Liver (tissue), 9 donors: Measurements from ENCODE around the gene PSPC1. TPM values are rescaled to one million over a fixed set of nuclear protein-coding genes. Genes with fewer than 3 reads are reported as not detected.

Source experiments
- DNase-seq: peaks from one replicate; pipeline ENCODE4 v3.0.0-alpha.2; 2017; ENCODE audit warnings: low spot score
- H3K27ac ChIP-seq, 2 donors: one replicate each; pipeline ENCODE4 v1.7.0; 2013; ENCODE audit warnings: inconsistent platforms in 2 of 2, low read length in 2 of 2, control low read depth in 1 of 2, low read depth in 1 of 2, mild to moderate bottlenecking in 1 of 2
- H3K27me3 ChIP-seq, 4 donors: one replicate each; pipeline versions ENCODE4 v1.6.1 to v1.7.0; 2013; ENCODE audit warnings: low read length in 3 of 4, inconsistent platforms in 1 of 4, mild to moderate bottlenecking in 1 of 4, moderate library complexity in 1 of 4; ENCODE audit not compliant: control insufficient read depth in 4 of 4, insufficient read depth in 4 of 4
- H3K36me3 ChIP-seq, 4 donors: one replicate each; pipeline versions ENCODE4 v1.6.1 to v1.7.0; 2013; ENCODE audit warnings: low read length in 3 of 4, mild to moderate bottlenecking in 3 of 4, low read depth in 1 of 4, moderate library complexity in 1 of 4; ENCODE audit not compliant: control insufficient read depth in 4 of 4, insufficient read depth in 3 of 4
- H3K4me1 ChIP-seq, 4 donors: one replicate each; pipeline versions ENCODE4 v1.6.1 to v1.7.0; 2013; ENCODE audit warnings: low read length in 3 of 4, mild to moderate bottlenecking in 3 of 4, moderate library complexity in 1 of 4; ENCODE audit not compliant: control insufficient read depth in 4 of 4, insufficient read depth in 4 of 4
- H3K4me3 ChIP-seq, 3 donors: one replicate each; pipeline versions ENCODE4 v1.6.1 to v1.7.0; 2013; ENCODE audit warnings: low read length in 3 of 3, control low read depth in 1 of 3, low read depth in 1 of 3, mild to moderate bottlenecking in 1 of 3
- H3K9ac ChIP-seq, 2 donors: one replicate each; pipeline ENCODE4 v1.7.0; 2013; ENCODE audit warnings: low read length in 2 of 2, mild to moderate bottlenecking in 2 of 2, moderate library complexity in 2 of 2, control low read depth in 1 of 2, low read depth in 1 of 2
- H3K9me3 ChIP-seq, 4 donors: one replicate each; pipeline versions ENCODE4 v1.6.1 to v1.7.0; 2013; ENCODE audit warnings: low read length in 3 of 4; ENCODE audit not compliant: control insufficient read depth in 4 of 4
- EGR1 ChIP-seq, 2 donors: IDR thresholded peaks; 2 replicates each; pipeline ENCODE4 v1.6.1; 2016 to 2018; ENCODE audit warnings: antibody characterized with exemption in 2 of 2, low read depth in 2 of 2
- FOXA1 ChIP-seq: IDR thresholded peaks from 2 replicates; pipeline ENCODE4 v1.6.1; 2016; ENCODE audit warnings: antibody characterized with exemption
- FOXA2 ChIP-seq: IDR thresholded peaks from 2 replicates; pipeline ENCODE4 v1.6.1; 2016; ENCODE audit warnings: antibody characterized with exemption
- GABPA ChIP-seq, 2 donors: IDR thresholded peaks in 1 of 2; conservative IDR thresholded peaks in 1 of 2; 2 replicates each; pipeline ENCODE4 v1.6.1; 2016; ENCODE audit warnings: antibody characterized with exemption in 2 of 2, mild to moderate bottlenecking in 1 of 2, moderate library complexity in 1 of 2
- HNF4A ChIP-seq, 2 donors: conservative IDR thresholded peaks; 2 replicates each; pipeline ENCODE4 v1.6.1; 2016; ENCODE audit warnings: antibody characterized with exemption in 2 of 2, mild to moderate bottlenecking in 2 of 2
- HNF4G ChIP-seq: IDR thresholded peaks from 2 replicates; pipeline ENCODE4 v1.6.1; 2016; ENCODE audit warnings: antibody characterized with exemption
- RAD21 ChIP-seq, 2 donors: IDR thresholded peaks; 2 replicates each; pipeline ENCODE4 v1.6.1; 2016; ENCODE audit warnings: antibody characterized with exemption in 2 of 2, mild to moderate bottlenecking in 2 of 2
- RXRA ChIP-seq, 2 donors: IDR thresholded peaks; 2 replicates each; pipeline ENCODE4 v1.6.1; 2017 to 2018; ENCODE audit warnings: antibody characterized with exemption in 2 of 2, mild to moderate bottlenecking in 1 of 2
- SP1 ChIP-seq: IDR thresholded peaks from 2 replicates; pipeline ENCODE4 v1.6.1; 2018; ENCODE audit warnings: antibody characterized with exemption, mild to moderate bottlenecking
- TAF1 ChIP-seq: conservative IDR thresholded peaks from 2 replicates; pipeline ENCODE4 v1.6.1; 2016; ENCODE audit warnings: antibody characterized with exemption, mild to moderate bottlenecking
- WGBS: extraction: QIAGEN DNeasy Blood & Tissue Kit; methylation state at CpG from one replicate; pipeline ENCODE4 v1.1.7; 2013; 5-methylcytosine and 5-hydroxymethylcytosine counted together
- polyA plus RNA-seq, 2 donors: library from polyadenylated mRNA; stranded (reverse) in 1 of 2; unstranded in 1 of 2; fragments of 200-250 nt in 1 of 2; fragments of >200 nt in 1 of 2; fragmentation: Nextera tagmentation in 1 of 2; extraction: Ambion mirVana in 1 of 2; gene quantifications; one replicate each; pipeline versions ENCODE4 v1.2.1 to v1.2.3, GENCODE V29; 2013 to 2015
- total RNA-seq, 2 donors: library from RNA; depleted of rRNA; stranded (reverse); fragments of >200 nt; gene quantifications; one replicate each; pipeline ENCODE4 v1.2.3, GENCODE V29; 2014
- TF ChIP-seq, protein P1 (sequence below): IDR thresholded peaks from 2 replicates; pipeline ENCODE4 v1.6.1; 2016; ENCODE audit warnings: antibody characterized with exemption, mild to moderate bottlenecking
- TF ChIP-seq, protein P2 (sequence below): IDR thresholded peaks from 2 replicates; pipeline ENCODE4 v1.6.1; 2016; ENCODE audit warnings: antibody characterized with exemption
- donor health status: healthy.
- donor health status: healthy.
- donor health status: healthy.
- donor health status: healthy.
- donor health status: healthy.

The PSPC1 gene
- total and polyA plus RNA-seq, 4 donors, result 7.8 to 38.2 (median 20.1) TPM

DNA sequence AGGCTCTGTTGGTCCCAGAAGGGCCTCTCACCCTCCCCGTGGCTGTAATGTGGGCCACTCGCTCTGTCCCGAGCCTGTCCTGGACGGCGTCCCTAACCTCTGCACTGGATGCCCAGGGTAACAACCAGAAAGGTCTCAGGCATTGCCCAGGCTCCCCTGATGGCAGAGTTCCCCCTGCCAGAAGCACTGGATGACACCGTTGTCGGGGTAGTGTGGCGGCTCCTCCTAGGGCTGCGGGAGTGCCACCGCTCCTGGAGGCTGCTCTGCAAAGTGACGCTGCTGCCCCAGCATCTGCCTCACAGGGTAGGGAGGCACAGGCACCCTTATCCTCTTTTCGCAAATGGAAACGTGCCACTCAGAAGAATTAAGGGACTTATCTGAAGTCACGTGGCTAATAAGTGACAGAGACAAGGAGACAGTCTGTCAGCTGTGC lies 117.3 kb downstream of the PSPC1 start:
- no peak for DNase-seq
- TF ChIP-seq EGR1 (IDR thresholded peaks at IDR 0.05; ENCODE audit: low read depth in 2 of 2) (no peak), FOXA2 (no peak)
- no peaks in the 10 kb centered on the region for H3K27me3 ChIP-seq
- H3K9ac ChIP-seq, result no peak overlapping the region
- no peaks in the 10 kb centered on the region for H3K4me1 ChIP-seq
- no peaks in the 10 kb centered on the region for H3K9me3 ChIP-seq
- peaks cover 23 to 76% (median 59%) of the 10 kb centered on the region in 4 donors for H3K36me3 ChIP-seq
- 90% methylated on average over 14 of the region's 14 CpGs for WGBS
- H3K27ac ChIP-seq, result no peak overlapping the region
- no peak overlapping the region for H3K4me3 ChIP-seq

DNA sequence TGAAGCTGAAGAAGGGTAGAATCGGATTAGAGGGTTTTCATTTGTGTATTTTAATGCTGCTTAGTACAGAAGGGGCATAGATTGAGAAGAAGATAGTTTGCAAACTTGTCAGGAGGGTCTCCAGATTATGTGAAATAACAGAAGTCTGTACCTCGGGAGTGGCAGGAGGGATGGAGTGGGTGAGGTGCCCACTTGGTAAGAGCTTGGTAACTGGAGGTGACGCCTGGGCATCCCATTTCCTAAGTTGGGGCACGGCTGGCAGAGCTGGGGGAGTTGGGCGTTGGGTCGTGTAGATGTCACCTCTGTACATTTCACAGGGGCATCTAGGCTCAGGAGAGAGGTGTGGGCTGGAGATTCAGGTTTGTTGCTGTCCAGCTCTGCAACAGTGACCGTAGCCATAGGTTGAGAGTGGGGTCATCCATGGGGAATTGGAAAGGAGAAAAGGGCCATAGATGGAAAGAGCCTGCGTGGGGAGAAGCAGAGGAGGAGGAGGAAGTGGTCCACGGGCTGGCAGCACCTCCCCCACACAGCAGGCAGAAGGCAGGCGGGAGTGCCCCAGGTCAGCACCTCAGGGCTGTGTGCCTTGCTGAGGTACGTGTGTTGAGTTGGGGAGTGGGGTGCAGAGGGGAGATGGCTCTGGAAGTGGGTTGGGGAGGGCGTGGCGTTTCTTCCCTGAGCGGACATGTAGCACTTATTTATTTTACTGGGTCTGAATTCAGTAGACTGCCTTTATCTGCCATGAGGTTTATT lies 118.1 kb downstream of the PSPC1 start:
- DNase-seq, result no peak
- no peaks in the 10 kb centered on the region for H3K4me1 ChIP-seq
- peaks cover 21 to 72% (median 54%) of the 10 kb centered on the region in 4 donors for H3K36me3 ChIP-seq
- no peaks in the 10 kb centered on the region for H3K9me3 ChIP-seq
- no peak overlapping the region for H3K27ac ChIP-seq
- no peak for TF ChIP-seq HNF4G
- TF ChIP-seq EGR1 (IDR thresholded peaks at IDR 0.05; ENCODE audit: low read depth in 2 of 2), result no peak
- no peak for TF ChIP-seq TAF1
- TF ChIP-seq SP1, result no peak
- TF ChIP-seq, protein P1, sequence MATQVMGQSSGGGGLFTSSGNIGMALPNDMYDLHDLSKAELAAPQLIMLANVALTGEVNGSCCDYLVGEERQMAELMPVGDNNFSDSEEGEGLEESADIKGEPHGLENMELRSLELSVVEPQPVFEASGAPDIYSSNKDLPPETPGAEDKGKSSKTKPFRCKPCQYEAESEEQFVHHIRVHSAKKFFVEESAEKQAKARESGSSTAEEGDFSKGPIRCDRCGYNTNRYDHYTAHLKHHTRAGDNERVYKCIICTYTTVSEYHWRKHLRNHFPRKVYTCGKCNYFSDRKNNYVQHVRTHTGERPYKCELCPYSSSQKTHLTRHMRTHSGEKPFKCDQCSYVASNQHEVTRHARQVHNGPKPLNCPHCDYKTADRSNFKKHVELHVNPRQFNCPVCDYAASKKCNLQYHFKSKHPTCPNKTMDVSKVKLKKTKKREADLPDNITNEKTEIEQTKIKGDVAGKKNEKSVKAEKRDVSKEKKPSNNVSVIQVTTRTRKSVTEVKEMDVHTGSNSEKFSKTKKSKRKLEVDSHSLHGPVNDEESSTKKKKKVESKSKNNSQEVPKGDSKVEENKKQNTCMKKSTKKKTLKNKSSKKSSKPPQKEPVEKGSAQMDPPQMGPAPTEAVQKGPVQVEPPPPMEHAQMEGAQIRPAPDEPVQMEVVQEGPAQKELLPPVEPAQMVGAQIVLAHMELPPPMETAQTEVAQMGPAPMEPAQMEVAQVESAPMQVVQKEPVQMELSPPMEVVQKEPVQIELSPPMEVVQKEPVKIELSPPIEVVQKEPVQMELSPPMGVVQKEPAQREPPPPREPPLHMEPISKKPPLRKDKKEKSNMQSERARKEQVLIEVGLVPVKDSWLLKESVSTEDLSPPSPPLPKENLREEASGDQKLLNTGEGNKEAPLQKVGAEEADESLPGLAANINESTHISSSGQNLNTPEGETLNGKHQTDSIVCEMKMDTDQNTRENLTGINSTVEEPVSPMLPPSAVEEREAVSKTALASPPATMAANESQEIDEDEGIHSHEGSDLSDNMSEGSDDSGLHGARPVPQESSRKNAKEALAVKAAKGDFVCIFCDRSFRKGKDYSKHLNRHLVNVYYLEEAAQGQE, result no peak
- TF ChIP-seq HNF4A (conservative IDR thresholded peaks at IDR 0.05), result no peak
- TF ChIP-seq RXRA (IDR thresholded peaks at IDR 0.05), result no peak
- no peak for TF ChIP-seq GABPA (IDR thresholded peaks at IDR 0.05 in 1 of 2, conservative IDR thresholded peaks at IDR 0.05 in 1 of 2)
- TF ChIP-seq, protein P2, sequence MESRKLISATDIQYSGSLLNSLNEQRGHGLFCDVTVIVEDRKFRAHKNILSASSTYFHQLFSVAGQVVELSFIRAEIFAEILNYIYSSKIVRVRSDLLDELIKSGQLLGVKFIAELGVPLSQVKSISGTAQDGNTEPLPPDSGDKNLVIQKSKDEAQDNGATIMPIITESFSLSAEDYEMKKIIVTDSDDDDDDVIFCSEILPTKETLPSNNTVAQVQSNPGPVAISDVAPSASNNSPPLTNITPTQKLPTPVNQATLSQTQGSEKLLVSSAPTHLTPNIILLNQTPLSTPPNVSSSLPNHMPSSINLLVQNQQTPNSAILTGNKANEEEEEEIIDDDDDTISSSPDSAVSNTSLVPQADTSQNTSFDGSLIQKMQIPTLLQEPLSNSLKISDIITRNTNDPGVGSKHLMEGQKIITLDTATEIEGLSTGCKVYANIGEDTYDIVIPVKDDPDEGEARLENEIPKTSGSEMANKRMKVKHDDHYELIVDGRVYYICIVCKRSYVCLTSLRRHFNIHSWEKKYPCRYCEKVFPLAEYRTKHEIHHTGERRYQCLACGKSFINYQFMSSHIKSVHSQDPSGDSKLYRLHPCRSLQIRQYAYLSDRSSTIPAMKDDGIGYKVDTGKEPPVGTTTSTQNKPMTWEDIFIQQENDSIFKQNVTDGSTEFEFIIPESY, result no peak
- H3K27me3 ChIP-seq, result no peaks in the 10 kb centered on the region
- WGBS, result 90% methylated on average over 14 of the region's 14 CpGs
- H3K4me3 ChIP-seq, result no peak overlapping the region
- H3K9ac ChIP-seq, result no peak overlapping the region

DNA sequence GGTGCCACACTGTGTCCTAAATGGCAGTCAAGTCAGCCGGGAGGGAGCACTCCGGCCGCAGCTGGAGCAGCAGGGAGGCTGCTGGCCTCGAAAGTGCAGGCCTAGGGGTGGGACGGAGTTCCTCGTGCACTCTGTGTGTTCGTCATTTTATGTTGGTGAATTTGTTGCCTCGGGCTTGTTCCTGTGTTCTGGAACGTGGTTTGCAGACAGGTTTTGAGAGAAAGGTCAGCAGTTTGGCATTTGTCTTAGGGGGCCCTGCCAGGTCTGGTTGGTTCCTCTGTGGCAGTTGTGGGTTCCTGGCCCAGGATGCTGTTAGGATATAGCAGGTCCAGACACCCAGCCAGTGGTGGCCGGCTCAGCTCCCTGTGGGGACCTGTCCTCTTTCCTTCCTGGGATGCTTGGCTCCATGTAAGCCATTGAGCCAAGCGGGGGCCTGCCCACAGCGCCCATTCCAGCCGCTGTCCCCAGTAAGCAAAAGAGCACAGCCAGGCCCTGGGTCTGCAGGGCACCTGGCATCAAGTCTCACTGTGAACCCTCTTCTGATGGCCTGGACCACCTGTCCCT lies 119.2 kb downstream of the PSPC1 start:
- DNase-seq, result no peak
- Histone ChIP-seq H3K4me1 (no peaks in the 10 kb centered on the region), H3K27ac (no peak overlapping the region), H3K36me3 (peaks cover 15 to 71% (median 48%) of the 10 kb centered on the region in 4 donors), H3K9me3 (no peaks in the 10 kb centered on the region), H3K4me3 (no peak overlapping the region), H3K9ac (no peak overlapping the region), H3K27me3 (no peaks in the 10 kb centered on the region)
- WGBS, result 97% methylated on average over 13 of the region's 13 CpGs
- TF ChIP-seq HNF4G, result no peak
- no peak for TF ChIP-seq SP1
- no peak for TF ChIP-seq FOXA1
- TF ChIP-seq RAD21 (IDR thresholded peaks at IDR 0.05), result no peak
- no peak for TF ChIP-seq FOXA2
